Nucleus accumbens (tissue), 56 donors: ENCODE measurements around the gene C11orf21.

Experiments used
- DNase-seq, 56 donors: peaks; one replicate each; lab custom pipeline; 2025; lab: John Stamatoyannopoulos, UW

Gene C11orf21

GRCh38 chr11:2248762-2249161, 53.0 kb downstream of the C11orf21 start:
- DNase-seq, result no peak

DNA sequence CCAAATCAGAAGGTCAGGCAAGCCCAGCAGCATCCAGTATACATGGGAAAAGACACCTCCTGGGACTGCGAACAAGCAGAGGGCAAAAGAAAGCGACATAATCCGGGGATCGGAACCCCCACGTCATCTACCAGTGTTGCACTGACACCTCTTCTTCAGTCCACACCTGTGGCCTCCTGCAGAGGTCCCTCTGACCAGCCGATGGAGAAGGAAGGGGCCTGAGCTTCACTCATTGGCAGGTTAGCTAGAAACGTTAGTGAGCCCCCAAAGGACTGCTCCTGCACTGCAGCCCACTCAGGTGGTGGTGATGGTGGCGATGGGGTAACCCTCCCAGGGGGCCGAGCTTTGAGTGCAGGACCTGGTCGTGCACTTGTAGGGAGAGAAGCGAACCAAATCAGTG, 53.5 kb downstream of the C11orf21 start:
- DNase-seq, result no peak

DNA sequence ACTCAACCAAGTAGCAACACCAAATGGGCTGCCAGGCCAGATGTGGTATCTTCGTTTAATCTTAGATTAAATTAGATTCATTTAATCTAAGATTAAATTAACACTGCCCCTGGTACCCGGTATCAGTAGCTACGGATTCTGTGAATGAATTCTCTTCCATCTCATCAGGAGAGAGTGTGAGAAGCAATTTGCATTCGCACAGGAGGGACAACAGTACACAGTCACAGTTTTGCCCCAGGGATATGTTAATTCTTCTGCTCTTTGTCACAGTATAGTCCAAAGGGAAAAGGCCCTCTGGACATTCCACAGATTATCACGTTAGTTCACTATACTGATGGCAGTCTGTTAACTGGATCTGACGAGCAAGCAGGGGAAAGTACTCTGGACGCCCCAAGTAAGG, 54.2 kb downstream of the C11orf21 start:
- no peak for DNase-seq
